Measurements from ENCODE around the gene PDCD4.

The PDCD4 gene

DNA sequence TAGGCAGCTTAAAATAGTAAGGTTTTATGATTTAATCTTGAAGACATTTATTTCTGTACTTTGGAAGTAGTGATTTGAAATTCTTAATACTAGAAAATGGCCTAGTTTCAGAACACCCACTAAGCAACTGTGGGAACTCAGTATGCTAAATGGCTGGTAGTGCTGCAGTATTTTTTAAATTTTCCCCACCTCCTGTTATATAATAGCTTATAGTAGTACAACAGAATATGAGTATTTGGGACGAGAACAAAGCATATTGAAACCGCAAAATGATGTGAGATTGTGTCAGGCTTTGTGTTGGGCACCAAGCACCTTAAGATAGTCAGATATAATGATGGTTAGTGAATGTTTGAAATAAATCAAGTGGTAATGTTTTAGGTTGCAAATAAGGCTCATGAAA lies 55.7 kb downstream of the PDCD4 start:
- no peak for DNase-seq

DNA sequence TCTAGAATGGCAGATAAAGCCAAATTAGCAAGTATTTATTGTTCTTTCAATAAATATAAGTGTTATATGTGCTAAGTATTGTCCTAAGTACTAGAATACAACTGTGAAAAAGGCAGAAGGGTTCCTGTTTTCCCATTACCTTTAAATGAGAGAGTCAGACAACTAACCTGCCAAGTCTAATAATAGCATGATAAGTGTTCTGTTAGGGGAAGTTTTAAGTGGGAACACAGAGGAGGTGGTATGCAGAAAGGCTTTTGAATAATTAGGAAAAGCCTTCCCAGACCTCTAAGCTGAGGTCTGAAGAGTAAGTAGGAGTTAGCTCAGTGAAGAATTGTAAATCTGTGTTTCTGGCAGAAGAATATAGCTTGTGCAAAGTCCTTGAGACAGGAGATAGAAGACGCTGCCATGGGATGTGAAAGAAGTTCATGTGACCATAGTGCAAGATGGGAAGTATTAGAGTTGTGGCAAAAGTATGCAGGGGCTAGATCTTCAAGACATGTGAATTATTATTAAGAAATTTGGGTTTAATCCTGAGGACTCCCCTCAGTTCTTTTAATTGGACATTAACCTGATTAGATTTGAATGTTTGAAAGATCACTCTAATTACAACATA lies 60.1 kb downstream of the PDCD4 start:
- no peak for DNase-seq

DNA sequence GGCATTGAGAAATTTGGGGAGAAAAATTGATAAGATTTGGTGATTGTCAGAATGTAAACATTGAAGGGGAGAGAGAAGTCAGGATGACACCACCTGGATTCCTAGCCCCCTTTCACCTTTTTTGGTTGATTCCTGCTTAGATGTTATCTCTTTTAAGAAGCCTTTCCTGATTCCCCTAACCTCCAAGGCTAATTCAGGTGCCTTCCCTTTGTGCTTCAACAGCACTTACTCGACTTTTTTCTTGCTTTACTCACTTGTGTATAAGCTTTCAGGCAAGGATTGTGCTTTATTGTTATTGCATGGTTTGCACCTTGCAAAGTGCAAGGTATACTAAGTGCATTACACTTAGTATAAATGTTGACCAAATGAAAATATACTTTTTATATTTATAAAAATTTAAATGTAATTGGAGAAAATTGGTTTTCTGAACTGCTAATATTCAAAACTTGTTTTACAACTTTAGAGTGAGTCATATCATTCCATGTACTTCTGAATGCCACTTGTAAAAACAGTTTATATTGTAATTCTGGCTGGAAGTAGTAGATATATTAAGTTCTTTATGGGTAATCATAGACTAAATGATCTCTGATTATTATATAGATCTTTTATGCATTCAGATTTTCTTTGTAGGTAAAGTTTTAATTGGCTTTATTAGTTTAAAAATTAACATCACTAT lies 60.9 kb downstream of the PDCD4 start:
- no peak for DNase-seq

DNA sequence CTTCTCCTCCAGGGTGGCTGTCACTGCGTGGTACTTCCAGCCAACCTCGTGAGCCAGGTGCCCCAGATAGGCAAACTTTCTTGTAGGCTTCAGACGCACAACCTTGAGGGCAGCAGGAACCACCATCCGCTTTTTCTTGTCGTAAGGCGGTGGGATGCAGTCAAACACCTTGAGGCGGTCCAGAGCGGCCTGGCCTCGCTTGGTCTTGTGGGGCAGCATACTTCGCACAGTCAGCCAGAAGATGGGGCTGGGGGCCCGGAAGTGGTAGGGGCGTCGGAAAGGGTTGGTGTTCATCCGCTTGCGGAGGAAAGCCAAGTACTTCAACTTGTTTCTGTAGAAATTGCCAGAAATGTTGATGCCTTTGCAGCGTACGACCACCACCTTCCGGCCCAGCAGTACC lies 65.0 kb downstream of the PDCD4 start:
- DNase-seq = no peak

DNA sequence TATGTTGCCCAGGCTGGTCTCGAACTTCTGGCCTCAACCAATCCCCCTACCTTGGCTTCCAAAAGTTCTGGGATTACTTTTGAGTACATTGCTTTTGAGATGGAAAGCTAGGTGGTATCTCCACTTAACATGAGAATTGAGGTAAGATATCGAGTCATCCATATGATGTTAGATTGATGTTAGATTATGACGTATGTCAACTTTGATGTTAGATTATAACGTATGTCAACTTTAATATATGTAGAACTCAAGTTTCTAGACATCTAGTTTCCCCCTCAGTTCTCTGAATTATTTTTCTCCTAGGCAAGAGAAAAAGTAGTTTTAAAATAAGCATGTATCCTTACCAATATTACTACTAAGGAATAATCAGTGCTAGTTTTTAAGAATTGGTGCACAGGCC lies 67.7 kb downstream of the PDCD4 start:
- DNase-seq = no peak

DNA sequence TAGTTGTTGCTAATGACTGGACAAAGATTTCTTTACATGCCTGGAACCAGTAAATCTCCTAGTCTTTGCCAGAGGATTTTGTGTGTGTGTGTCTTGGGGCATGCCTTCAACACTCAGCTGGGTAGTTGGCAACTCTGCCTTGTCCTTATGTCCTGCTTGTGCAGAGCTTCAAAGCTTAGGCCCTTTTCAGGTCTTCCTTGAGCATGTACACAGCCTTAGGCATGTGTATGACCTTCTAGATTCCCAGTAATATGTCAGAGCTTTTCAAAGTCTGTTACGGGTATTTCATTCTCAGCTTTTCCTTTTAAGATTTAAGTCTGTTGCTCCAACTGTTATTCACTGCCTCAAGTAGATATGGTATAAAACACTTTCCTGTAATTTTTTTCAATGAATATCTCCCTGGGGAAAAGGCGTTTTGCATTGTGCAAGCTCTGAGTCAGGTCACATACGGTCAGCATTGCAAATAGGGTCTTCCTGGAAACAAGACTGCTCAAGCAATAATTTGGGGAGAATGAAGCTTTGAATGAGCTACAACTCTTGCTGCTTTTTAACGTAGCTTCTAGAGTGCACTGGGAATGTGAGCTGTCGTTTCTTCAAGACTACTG lies 73.2 kb downstream of the PDCD4 start:
- DNase-seq = no peak

DNA sequence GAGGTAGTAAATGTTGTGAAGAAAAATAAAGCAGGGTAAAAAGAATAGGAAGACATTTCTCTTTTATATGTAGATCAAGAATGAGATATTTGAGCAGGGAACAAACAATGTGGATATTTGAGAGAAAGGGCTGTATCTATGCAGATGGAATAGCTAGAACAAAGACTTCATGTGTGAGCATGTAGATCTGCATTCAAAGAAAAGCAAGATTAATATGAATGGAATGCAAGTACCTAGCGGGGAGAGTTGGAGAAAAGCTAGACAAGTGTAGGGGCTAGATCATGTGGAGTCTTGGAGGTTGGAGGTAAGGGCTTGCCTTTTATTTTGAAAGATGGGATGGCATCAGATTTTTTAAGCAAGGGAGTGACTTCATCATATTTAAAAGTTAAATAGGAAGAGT lies 74.8 kb downstream of the PDCD4 start:
- DNase-seq = no peak

DNA sequence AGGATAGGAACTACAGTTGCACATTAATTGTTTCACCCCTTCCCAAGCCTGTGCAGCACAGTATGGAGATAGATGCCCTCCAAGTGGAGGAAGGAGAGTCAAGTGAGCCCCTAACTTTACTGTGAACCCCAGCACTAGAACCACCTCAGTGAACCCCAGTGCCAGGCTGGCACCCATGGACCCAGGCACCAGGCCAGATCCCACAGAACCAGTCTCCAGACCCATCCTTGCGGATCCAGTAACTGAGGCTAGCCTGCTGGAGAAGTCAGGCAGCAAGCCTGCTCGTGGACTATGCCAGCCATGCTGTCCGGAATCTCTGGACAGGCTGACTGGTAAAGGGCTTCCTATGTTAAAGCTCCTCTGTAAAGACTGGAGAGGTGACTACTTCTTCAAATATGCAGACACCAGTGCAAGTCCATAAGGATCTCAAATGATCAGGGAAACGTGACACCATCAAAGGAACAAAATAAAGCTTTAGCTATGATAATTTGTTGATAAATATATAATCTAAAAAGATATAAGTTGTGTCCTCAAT lies 75.4 kb downstream of the PDCD4 start:
- no peak for DNase-seq

Measured in NCI-H748 treated with DMSO at 0.1 percent for 48 hours (cell line).